Measurements from ENCODE around the gene BNIP2. TPM values are rescaled to one million over a fixed set of nuclear protein-coding genes. Genes with fewer than 3 reads are reported as not detected.
"Not testable (repeated sequence)": the region's sequence is repeated elsewhere in the genome, so short reads cannot be mapped to it uniquely, and the experiment has no call there.

Gene BNIP2, protein sequence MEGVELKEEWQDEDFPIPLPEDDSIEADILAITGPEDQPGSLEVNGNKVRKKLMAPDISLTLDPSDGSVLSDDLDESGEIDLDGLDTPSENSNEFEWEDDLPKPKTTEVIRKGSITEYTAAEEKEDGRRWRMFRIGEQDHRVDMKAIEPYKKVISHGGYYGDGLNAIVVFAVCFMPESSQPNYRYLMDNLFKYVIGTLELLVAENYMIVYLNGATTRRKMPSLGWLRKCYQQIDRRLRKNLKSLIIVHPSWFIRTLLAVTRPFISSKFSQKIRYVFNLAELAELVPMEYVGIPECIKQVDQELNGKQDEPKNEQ
- 70.9 TPM for total RNA-seq
- long read RNA-seq, full-length matches to known transcripts = 7 of 135 reads
- long read RNA-seq, partial matches to known transcripts = 19 of 135 reads
- long read RNA-seq, other reads (novel, unspliced or antisense) = 109 of 135 reads

GRCh38 chr15:59688782-59689625 is at the start of gene BNIP2:
Gene BNIP2, minus strand, starts transcription at chr15:59689320. Its CDS starts 6,863 bp downstream, at chr15:59682457.
- intact Hi-C loops (cut with micrococcal nuclease) = no loop called here
- ATAC-seq = peak; percentile 98
- peak; percentile 100 for DNase-seq

GRCh38 chr15:59738676-59739075 is 49.6 kb upstream of the BNIP2 start:
- DNase-seq = no peak
- intact Hi-C loops (cut with micrococcal nuclease) = no loop called here
- ATAC-seq = no peak

DNA sequence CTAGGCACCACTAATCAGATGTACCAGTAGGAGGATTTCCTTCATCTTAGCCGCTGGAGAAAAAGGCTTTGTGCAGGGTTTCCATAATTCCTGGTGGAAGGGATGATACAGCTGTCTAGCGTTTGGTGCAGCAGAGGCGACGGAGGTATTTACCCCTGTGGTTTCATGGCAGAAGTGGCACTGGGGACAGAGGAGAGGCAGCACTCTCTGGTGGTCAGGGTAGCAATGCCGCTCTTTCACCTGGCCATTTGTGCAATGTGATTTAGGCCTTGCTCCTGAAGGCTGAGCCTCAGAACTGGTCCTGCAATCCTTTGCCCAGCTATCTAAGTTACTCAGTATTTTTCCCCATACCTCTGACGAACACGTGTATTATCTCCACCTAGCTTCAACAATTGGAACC is 47.1 kb upstream of the BNIP2 start:
- intact Hi-C loops (cut with micrococcal nuclease) = no loop called here
- ATAC-seq (no peak), DNase-seq (no peak)

DNA sequence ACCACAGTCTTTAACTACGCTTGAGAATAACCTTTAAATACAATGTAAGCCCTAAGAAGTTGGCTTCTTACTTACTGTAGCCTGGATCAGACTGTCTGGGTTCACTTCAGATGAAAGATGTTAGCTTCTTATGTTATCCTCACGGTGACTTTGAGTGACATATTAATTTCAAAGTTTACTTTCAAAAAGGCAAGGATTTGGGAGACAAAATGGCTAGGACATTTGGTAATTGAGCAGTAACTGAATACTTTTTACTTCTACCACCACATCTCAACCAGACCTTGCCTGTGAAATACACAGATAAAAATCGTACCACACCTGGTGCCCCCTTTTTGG is 36.0 kb upstream of the BNIP2 start:
- intact Hi-C loops (cut with micrococcal nuclease) = no loop called here
- no peak for ATAC-seq
- DNase-seq = no peak

- intact Hi-C loops (cut with micrococcal nuclease) = no loop called here
- ATAC-seq = no peak
Observed at GRCh38 chr15:59723687-59724346, 34.7 kb upstream of the BNIP2 start.

GRCh38 chr15:59722476-59722875 is 33.4 kb upstream of the BNIP2 start:
- DNase-seq = no peak
- intact Hi-C loops (cut with micrococcal nuclease) = no loop called here
- no peak for ATAC-seq

More at GRCh38 chr15:59723687-59724346, 34.7 kb upstream of the BNIP2 start:
- no peak for DNase-seq

DNA sequence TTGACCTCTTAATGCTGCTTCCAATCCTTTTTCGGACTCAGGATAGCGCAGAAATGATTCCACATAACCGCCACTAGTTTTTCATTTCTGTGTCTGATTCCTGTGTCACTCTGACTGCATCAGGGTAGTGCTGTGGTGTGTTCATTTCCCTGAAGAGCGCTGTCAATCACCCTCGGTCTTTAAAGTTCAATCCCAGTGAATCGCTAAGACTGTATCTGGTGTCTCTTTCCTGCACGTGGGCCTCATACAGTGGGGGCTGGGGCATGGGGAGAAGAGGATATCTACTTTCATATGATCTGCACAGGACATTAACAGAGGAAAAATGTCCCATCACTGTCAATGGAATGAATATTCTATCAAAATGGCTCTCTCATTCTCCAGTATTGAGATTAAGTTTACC is 32.9 kb upstream of the BNIP2 start:
- ATAC-seq = no peak
- intact Hi-C loops (cut with micrococcal nuclease) = no loop called here
- DNase-seq = no peak

DNA sequence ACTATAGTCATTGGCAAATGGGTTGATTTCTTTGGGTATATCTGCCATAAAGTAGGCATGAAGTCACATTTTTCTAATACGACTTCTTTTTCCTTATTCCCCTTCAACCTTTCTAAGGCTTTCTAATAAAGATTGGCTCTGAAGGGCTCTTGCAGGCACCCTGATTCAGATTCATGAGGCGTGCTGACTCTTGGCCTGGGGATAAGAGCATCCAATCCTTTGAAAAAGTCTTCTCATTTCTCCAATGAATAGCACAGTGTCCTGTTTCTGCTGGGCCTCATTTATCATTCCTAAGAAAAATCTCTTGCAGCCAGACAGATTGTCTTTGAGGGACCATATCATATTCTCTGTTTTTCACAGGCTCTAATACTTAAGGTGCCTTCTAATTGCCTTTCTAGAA is 32.3 kb upstream of the BNIP2 start:
- intact Hi-C loops (cut with micrococcal nuclease) = no loop called here
- ATAC-seq = no peak

GRCh38 chr15:59713177-59713576 is 24.1 kb upstream of the BNIP2 start:
- ATAC-seq (no peak), DNase-seq (no peak)
- intact Hi-C loops (cut with micrococcal nuclease) = no loop called here

More for the DNA sequence above, 32.3 kb upstream of the BNIP2 start:
- no peak for DNase-seq

- no peak for DNase-seq
- intact Hi-C loops (cut with micrococcal nuclease) = no loop called here
- ATAC-seq = no peak
Observed at GRCh38 chr15:59711451-59712243, 22.5 kb upstream of the BNIP2 start.

DNA sequence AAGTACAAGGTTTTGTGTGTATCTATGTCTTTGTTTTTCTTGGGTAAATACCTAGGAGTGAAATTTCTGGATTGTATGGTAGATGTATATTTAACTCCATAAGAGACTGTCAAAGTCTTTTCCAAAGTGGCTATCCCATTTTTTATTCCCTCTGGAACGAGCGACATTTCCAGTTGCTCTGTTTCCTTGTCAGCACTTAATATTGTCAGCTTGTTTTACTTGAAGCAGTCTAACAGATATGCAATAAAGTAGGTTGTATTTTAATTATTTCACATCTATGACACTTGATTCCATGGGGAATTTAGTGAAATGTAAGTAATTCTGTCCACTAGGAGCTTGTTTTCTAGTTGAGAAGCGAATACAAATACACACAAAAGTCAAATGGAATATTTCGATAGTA is 18.5 kb upstream of the BNIP2 start:
- DNase-seq = no peak
- no peak for ATAC-seq
- intact Hi-C loops (cut with micrococcal nuclease) = no loop called here

- no peak for DNase-seq
- no peak for ATAC-seq
- intact Hi-C loops (cut with micrococcal nuclease) = no loop called here
Observed at GRCh38 chr15:59703979-59704796, 15.1 kb upstream of the BNIP2 start.

GRCh38 chr15:59702351-59702750 is 13.2 kb upstream of the BNIP2 start:
- intact Hi-C loops (cut with micrococcal nuclease) = no loop called here
- DNase-seq (no peak), ATAC-seq (no peak)

DNA sequence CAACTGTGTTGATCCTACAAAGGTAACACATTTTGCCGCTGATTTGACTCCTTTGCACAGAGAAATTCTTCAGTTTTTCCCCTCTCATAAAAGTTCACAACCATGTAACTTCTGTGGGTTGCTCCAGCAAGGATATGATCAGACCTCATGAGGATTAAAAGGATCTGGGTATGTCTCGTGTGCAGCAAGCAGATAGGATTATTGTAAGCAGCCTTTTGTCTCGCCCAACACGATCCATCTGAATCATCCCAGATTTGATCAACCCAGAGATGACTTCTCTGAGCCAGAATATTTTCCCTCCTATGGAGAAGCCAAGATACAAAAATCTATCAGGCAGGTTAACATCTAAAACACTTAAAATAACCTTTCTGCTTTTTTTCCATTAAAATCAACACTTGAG is 12.8 kb upstream of the BNIP2 start:
- DNase-seq (no peak), ATAC-seq (no peak)
- intact Hi-C loops (cut with micrococcal nuclease) = no loop called here

DNA sequence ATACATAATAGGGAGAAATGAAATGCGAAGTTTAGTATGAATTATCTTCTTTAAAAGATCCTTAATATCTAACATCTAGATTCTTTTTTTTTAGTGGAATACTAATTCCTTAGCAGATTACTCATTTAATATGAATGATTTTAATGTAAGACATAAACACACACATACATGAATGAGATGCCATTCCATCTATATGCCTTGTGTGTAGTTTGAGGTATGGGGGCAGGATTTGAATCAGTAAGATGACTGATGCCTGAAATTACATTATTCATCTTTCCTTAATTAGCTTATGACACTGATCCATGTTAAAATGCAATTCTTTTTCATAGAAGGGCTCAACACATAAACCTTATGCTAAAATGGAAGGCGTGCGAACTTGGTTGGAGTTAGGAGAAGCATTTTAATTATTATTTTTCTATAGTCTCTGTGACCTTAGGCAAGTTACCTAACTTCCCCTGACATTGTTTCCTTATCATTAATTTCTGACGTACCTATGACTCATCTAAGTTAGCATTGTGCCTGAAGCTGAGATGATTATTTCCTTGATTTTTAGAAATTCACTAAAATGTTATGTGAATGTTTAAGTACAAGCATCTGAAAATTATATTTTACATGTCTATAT is 10.8 kb upstream of the BNIP2 start:
- no peak for DNase-seq
- no peak for ATAC-seq
- intact Hi-C loops (cut with micrococcal nuclease) = no loop called here

DNA sequence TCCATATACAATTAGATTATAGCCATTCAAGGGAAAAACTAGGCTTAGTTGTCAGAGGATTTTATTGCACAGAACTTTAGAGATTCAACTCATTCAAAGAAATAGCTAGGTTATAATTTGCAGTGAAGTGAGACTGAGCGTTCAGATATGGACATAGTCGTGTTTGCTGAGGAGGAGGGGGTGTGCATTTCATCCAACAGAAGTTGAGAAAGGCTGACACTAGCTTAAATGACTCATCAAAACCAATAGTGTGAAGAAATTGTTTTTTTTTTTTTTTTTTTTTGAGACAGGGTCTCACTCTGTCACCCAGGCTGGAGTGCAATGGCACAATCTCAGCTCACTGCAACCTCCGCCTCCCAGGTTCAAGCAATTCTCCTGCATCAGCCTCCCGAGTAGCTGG is 8.9 kb upstream of the BNIP2 start:
- ATAC-seq; intact Hi-C loops (cut with micrococcal nuclease); DNase-seq: not testable (repeated sequence)

GRCh38 chr15:59696332-59696731 is 7.2 kb upstream of the BNIP2 start:
- intact Hi-C loops (cut with micrococcal nuclease) = no loop called here
- no peak for ATAC-seq

DNA sequence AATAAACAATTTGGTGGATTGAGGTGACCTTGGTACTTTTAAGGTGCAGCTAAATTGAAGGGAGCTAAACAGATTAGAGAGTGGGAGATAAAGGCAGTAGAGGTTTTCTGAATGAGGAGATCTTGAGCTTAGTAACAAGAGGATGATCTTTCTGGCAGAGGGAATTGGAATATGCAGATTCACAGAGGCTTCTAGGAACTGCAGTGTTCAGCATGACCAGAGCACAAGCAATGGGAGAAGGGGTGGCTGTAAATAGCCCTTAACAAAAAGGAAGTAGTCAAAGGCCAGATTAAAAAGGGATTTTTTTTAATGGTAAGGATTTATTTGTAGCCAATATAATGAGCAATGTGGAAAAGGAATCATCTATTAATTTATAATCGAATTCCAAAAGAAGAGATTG is 5.7 kb upstream of the BNIP2 start:
- ATAC-seq = no peak
- intact Hi-C loops (cut with micrococcal nuclease) = no loop called here
- DNase-seq = no peak

More at GRCh38 chr15:59696332-59696731, 7.2 kb upstream of the BNIP2 start:
- DNase-seq = no peak
